OCI-M2 (cell line): Measurements from ENCODE around the gene TGM2.
"Not testable (repeated sequence)": the region's sequence is repeated elsewhere in the genome, so short reads cannot be mapped to it uniquely, and the experiment has no call there.

Source experiments
- DNase-seq: peaks from one replicate; lab custom pipeline; 2025; ENCODE audit not compliant: unreplicated experiment; lab: John Stamatoyannopoulos, UW

TGM2 gene

DNA sequence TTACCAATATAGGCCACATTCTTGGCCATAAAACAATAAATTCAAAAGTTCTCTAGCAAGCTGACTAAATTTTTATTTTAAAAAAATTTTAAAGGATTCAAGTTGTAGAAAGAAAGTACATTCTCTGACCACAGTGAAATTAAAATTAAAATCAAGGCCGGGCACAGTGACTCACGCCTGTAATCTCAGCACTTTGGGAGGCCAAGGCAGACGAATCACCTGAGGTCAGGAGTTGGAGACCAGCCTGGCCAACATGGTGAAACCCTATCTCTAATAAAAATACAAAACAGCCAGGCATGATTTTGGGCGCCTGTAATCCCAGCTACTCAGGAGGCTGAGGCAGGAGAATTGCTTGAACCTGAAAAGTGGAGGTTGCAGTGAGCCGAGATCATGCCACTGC lies 62.9 kb downstream of the TGM2 start:
- DNase-seq = not testable (repeated sequence)

DNA sequence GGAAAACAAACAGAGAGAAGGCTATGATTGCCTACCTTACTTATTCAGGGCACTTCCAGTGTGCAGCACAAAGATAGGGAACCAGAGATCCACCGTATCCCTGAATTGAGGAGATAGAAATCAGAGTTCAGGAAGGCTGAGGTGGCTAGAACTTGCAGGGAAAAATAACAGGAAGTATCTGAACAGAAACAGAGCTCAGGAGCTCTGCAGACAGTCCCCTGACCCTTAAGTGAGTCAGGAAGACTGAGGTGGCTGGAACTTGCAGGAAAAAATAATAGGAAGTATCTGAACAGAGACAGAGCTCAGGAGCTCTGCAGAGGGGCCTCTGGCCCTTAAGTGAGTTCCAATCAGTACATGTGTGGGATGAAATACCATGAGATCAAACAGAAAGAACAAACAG lies 66.1 kb downstream of the TGM2 start:
- no peak for DNase-seq

DNA sequence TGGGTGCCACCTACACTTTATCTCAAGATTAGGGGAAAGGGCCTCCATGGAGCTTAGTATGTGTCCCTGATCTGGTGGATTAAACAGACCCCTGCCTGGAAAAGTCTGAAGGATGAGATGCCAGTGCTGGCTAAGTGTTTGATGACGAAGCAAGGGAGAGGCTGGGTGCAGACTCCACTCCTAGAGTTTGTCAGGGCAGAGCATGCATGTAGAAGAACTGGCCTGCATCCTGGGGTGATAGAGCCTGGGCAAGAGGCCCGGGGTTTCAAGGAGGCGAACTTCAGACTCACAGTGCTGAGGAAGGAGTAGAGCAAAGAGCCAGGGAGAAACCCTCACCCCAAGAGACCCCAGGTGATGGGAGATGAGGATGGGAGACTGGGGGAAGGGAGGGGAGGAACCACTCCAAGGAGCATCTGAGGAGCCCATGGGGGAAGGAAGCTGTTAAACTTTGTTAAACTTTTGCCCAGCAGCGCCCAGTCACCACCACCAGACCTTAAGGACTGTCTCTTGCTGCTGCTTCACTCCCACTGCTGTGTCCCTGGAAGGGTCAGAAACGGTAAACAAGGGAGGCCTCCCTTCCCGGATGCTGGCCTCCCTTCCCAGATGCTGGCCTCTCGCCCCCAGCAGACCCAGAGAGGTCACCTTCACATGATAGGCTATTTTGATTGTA lies 69.9 kb downstream of the TGM2 start:
- DNase-seq = no peak

GRCh38 chr20:38094373-38094891 lies 70.6 kb downstream of the TGM2 start:
- no peak for DNase-seq

- no peak for DNase-seq
These were observed 71.4 kb downstream of the TGM2 start for GRCh38 chr20:38093641-38094077.

DNA sequence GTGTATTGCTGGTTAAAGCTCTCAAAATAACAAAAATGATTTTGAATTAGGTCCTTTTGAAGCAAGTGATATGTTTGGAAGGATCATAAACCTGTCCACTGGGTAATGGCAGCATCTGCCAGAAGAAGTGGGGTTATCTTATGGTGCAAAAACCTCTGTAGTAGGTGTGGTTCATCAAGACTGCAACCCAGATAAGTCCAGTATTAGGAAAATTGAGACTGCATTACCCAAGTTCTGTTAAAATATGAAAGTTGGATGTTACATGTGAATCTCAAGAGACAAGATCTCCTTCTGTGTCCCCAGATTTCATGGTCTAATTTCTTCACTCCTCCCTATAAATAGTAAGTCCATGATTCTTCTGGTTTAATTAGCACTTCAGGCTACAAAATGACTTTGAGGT lies 72.2 kb downstream of the TGM2 start:
- no peak for DNase-seq

GRCh38 chr20:38092260-38092857 lies 72.7 kb downstream of the TGM2 start:
- no peak for DNase-seq

DNA sequence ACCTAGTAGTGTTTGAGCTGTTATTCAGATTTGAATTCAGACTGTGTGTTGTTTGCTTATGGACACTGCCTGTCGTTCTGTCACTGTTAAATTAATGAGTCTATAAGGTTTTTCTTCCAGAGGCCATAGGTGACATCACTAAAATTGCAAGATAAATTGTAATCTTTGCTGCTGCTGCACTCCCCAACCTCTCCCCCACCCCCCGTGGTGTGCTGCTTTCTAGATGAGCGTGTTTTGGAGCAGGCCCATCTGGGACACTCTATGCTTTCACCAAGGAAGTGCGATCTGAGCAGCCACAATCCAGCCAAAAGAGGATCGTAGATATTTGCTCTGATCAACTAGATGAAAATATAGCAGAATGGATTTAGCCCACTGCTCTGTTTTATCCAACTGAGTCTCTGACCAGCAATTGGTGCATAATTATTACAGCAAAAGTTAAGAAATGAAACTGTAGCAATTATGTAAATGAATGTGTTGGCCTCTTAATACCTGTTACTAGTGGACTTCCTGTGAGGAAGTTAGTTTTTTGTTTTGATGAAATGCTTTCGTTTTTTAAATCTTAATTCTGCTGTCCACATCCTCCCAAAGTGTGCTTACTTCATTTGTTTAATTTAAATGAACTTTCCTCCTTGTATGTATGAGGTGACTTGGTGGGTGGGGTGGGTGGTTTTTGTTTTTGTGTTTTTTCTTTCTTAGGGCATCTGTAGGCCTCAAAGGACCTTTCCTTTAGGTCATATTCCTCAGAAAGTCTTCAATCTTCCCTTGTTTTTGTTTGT lies 73.4 kb downstream of the TGM2 start:
- no peak for DNase-seq

- DNase-seq = no peak
These were observed 75.0 kb downstream of the TGM2 start for GRCh38 chr20:38090061-38090460.

- no peak for DNase-seq
These were observed 75.6 kb downstream of the TGM2 start for GRCh38 chr20:38089500-38089899.

DNA sequence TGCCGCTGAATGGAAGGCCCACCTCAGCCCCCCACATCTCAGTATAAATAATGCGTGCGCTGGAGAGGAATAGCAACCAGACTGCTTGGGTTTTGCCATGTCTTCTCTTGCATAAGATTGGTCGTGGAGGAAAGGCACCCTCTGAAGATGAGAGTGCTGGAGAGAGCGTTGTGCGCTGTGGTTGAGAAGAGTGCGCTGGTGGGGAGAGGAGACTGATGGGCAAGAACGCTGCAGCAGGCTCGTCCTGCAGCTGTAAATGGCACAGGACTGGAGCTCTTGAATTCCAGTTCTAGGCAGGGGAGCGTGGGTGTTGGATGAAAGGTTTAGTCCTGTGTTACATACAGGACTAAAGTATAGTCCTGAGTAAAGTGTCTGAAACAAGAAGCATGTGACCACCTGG lies 80.0 kb downstream of the TGM2 start:
- no peak for DNase-seq

- no peak for DNase-seq
These were observed 80.6 kb downstream of the TGM2 start for GRCh38 chr20:38084425-38084951.

- no peak for DNase-seq
These were observed 81.6 kb downstream of the TGM2 start for GRCh38 chr20:38083338-38084048.

DNA sequence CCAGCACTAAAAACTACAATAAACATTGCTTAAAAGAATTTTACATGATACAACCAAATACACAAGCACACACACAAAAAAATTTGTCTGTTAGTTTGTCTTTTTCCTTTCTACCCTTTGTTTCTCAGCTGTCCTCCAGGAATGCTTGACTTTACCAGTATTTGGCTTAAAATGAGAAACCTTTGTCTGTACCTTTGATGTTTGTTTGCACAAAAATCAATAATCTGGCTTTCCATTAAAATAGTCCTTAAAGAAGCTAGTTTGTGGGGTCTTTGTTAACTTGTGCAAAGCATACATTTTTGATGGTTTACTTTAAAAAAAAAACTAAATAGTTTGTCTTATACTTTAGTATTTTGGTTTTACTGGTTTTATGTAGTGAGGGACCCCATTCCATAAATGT lies 82.2 kb downstream of the TGM2 start:
- no peak for DNase-seq

DNA sequence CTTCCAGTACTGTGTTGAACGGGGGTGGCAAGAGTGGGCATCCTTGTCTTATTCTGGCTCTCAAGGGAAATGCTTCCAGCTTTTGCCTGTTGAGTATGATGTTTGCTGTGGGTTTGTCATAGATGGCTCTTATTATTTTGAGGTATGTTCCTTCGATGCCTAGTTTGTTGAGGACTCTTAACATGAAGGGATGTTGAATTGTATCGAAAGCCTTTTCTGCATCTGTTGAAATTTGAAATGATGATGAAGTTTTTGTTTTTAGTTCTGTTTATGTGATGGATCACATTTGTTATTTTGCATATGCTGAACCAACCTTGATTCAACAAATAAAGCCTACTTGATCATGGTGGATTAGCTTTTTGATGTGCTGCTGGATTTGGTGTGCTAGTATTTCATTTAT lies 83.5 kb downstream of the TGM2 start:
- DNase-seq = no peak

GRCh38 chr20:38079353-38079752 lies 85.7 kb downstream of the TGM2 start:
- no peak for DNase-seq

- no peak for DNase-seq
These were observed 87.0 kb downstream of the TGM2 start for GRCh38 chr20:38078084-38078483.
